Transverse colon (tissue), 4 donors: ENCODE measurements around the gene PHPT1. TPM values are rescaled to one million over a fixed set of nuclear protein-coding genes. Genes with fewer than 3 reads are reported as not detected.

Experiments used
- DNase-seq: peaks from one replicate; pipeline ENCODE4 v3.0.0-alpha.2; 2019
- H3K27ac ChIP-seq, 4 donors: fragments of 200-600 bp; sonication (generic); 2 replicates each; pipeline ENCODE4 v1.5.1; 2016 to 2018; ENCODE audit warnings: inconsistent platforms in 4 of 4
- H3K27me3 ChIP-seq: fragments of 200-600 bp; sonication (generic); 2 replicates; pipeline ENCODE4 v1.5.1; 2017; ENCODE audit warnings: inconsistent platforms
- H3K36me3 ChIP-seq, 4 donors: fragments of 200-600 bp; sonication (generic); 2 replicates each; pipeline ENCODE4 v1.5.1; 2017 to 2019; ENCODE audit warnings: inconsistent platforms in 4 of 4
- H3K4me1 ChIP-seq, 4 donors: fragments of 200-600 bp; sonication (generic); 2 replicates each; pipeline ENCODE4 v1.5.1; 2017 to 2020; ENCODE audit warnings: inconsistent platforms in 4 of 4
- H3K4me3 ChIP-seq, 4 donors: fragments of 200-600 bp; sonication (generic); 1 replicate in 1 of 4; 2 replicates in 3 of 4; pipeline versions ENCODE4 v1.5.1 to v1.6.1; 2017 to 2019; ENCODE audit warnings: inconsistent platforms in 4 of 4
- H3K9me3 ChIP-seq, 2 donors: fragments of 200-600 bp; sonication (generic); 2 replicates each; pipeline ENCODE4 v1.5.1; 2017 to 2019; ENCODE audit warnings: inconsistent platforms in 2 of 2
- CTCF ChIP-seq, 5 experiments: fragments of 200-600 bp in 3 of 5; fragments of 450-650 bp in 2 of 5; sonication (generic) in 3 of 5; IDR thresholded peaks; 1 replicate in 2 of 5; 2 replicates in 3 of 5; pipeline ENCODE4 v1.5.1; 2016 to 2017; ENCODE audit warnings: antibody characterized with exemption in 5 of 5, inconsistent platforms in 3 of 5, mild to moderate bottlenecking in 2 of 5, moderate library complexity in 1 of 5
- EP300 ChIP-seq: sonication (generic); formaldehyde crosslinking; IDR thresholded peaks from one replicate; pipeline ENCODE4 v1.6.1; 2017; ENCODE audit warnings: antibody characterized with exemption, low read depth
- POLR2A ChIP-seq: fragments of 450-650 bp; IDR thresholded peaks from one replicate; pipeline ENCODE4 v1.6.1; 2016; ENCODE audit warnings: antibody characterized with exemption, mild to moderate bottlenecking, moderate library complexity
- POLR2AphosphoS5 ChIP-seq, 3 donors: sonication (generic); formaldehyde crosslinking; IDR thresholded peaks; one replicate each; pipeline ENCODE4 v1.6.1; 2016; ENCODE audit warnings: antibody characterized with exemption in 3 of 3
- WGBS, 2 donors: methylation state at CpG; one replicate each; pipeline ENCODE4 v1.1.5; 2018; ENCODE audit warnings: low coverage in 1 of 2; 5-methylcytosine and 5-hydroxymethylcytosine counted together
- in situ Hi-C, 4 donors: fragments of 200-750 bp; cut with MboI; loops; one replicate each; pipeline versions ENCODE4 v1.15.0 to v1.15.1; 2017; ENCODE audit warnings: low sequenced_read_pairs in 3 of 4, low pct_ligation_motif_present in 1 of 4, low pct_unique_long_range_greater_than_20kb in 1 of 4
- intact Hi-C: fragments of 100-400 bp; cut with DNase I; formaldehyde crosslinking; loops from one replicate; pipeline ENCODE4 v1.15.1; 2023; ENCODE audit warnings: low total_unique reads
- total RNA-seq, 4 donors: library from RNA; depleted of rRNA; stranded (reverse); fragments of >200 nt; gene quantifications; one replicate each; pipeline ENCODE4 v1.1.0, GENCODE V29; 2016

PHPT1 gene
- total RNA-seq, 4 donors from 2014 or later, result 69.7 to 134 (median 107) TPM

GRCh38 chr9:136854113-136854841 is 5.1 kb downstream of the PHPT1 start:
- peaks cover 33 to 40% (median 37%) of the 10 kb centered on the region in 4 donors for H3K4me1 ChIP-seq
- intact Hi-C loops (no loop called here), in situ Hi-C loops (no loop called here)
- no peaks in the 10 kb centered on the region for H3K9me3 ChIP-seq
- DNase-seq, result peak; percentile 15
- no peak overlapping the region for H3K4me3 ChIP-seq
- 80% methylated on average over 29 of the region's 30 CpGs; no CpG with 5 or more reads in 1 of the 2 donors for WGBS, 2 donors
- no peak for TF ChIP-seq POLR2A
- no peak for TF ChIP-seq EP300
- no peak for TF ChIP-seq CTCF (IDR thresholded peaks at IDR 0.05)
- TF ChIP-seq POLR2AphosphoS5 (IDR thresholded peaks at IDR 0.05), result no peak
- no peaks in the 10 kb centered on the region for H3K36me3 ChIP-seq
- H3K27me3 ChIP-seq, result no peaks in the 10 kb centered on the region
- H3K27ac ChIP-seq, result peak overlapping the region in 1 of 4 donors; percentile 4

GRCh38 chr9:136854842-136855460 is 5.7 kb downstream of the PHPT1 start:
- H3K4me1 ChIP-seq, result peaks cover 36 to 43% (median 40%) of the 10 kb centered on the region in 4 donors
- 81% methylated on average over 23 of the region's 23 CpGs; no CpG with 5 or more reads in 1 of the 2 donors for WGBS, 2 donors
- TF ChIP-seq POLR2A, result no peak
- no peak for TF ChIP-seq CTCF (IDR thresholded peaks at IDR 0.05)
- no peak for TF ChIP-seq EP300
- no peak for TF ChIP-seq POLR2AphosphoS5 (IDR thresholded peaks at IDR 0.05)
- no peaks in the 10 kb centered on the region for H3K9me3 ChIP-seq
- peak overlapping the region in 1 of 4 donors; percentile 4 for H3K27ac ChIP-seq
- in situ Hi-C loops, result no loop called here
- no peak for DNase-seq
- H3K36me3 ChIP-seq, result no peaks in the 10 kb centered on the region
- H3K27me3 ChIP-seq, result no peaks in the 10 kb centered on the region
- intact Hi-C loops, result no loop called here
- no peak overlapping the region for H3K4me3 ChIP-seq

GRCh38 chr9:136855461-136856078 is 6.4 kb downstream of the PHPT1 start:
- Histone ChIP-seq H3K27ac (no peak overlapping the region), H3K4me1 (peaks cover 31 to 43% (median 39%) of the 10 kb centered on the region in 4 donors), H3K9me3 (no peaks in the 10 kb centered on the region), H3K4me3 (no peak overlapping the region), H3K36me3 (no peaks in the 10 kb centered on the region), H3K27me3 (no peaks in the 10 kb centered on the region)
- DNase-seq, result no peak
- TF ChIP-seq EP300, result no peak
- TF ChIP-seq POLR2AphosphoS5 (IDR thresholded peaks at IDR 0.05), result no peak
- TF ChIP-seq CTCF (IDR thresholded peaks at IDR 0.05), result no peak
- no peak for TF ChIP-seq POLR2A
- intact Hi-C loops (no loop called here), in situ Hi-C loops (no loop called here)
- 79% methylated on average over 21 of the region's 26 CpGs; no CpG with 5 or more reads in 1 of the 2 donors for WGBS, 2 donors

- Histone ChIP-seq H3K27me3 (no peaks in the 10 kb centered on the region), H3K9me3 (no peaks in the 10 kb centered on the region), H3K4me3 (no peak overlapping the region), H3K27ac (no peak overlapping the region), H3K4me1 (peaks cover 28 to 44% (median 37%) of the 10 kb centered on the region in 4 donors), H3K36me3 (no peaks in the 10 kb centered on the region)
- intact Hi-C loops (no loop called here), in situ Hi-C loops (no loop called here)
- no peak for DNase-seq
- 76% methylated on average over 15 of the region's 15 CpGs; no CpG with 5 or more reads in 1 of the 2 donors for WGBS, 2 donors
- no peak for TF ChIP-seq POLR2AphosphoS5 (IDR thresholded peaks at IDR 0.05)
- TF ChIP-seq POLR2A, result no peak
- no peak for TF ChIP-seq CTCF (IDR thresholded peaks at IDR 0.05)
- no peak for TF ChIP-seq EP300
Observed at GRCh38 chr9:136856079-136856476, 6.9 kb downstream of the PHPT1 start.
